ENCODE measurements around the gene SLC25A47. TPM values are rescaled to one million over a fixed set of nuclear protein-coding genes. Genes with fewer than 3 reads are reported as not detected.

Gene SLC25A47
- total RNA-seq, 1 experiment from 2014 or later: 0.13 TPM

- no peak overlapping the region for H3K4me3 Mint-ChIP-seq
These were observed 6.3 kb downstream of the SLC25A47 start for GRCh38 chr14:100329233-100330006.

More at GRCh38 chr14:100329233-100330006, 6.3 kb downstream of the SLC25A47 start:
- H3K9me3 ChIP-seq (ENCODE audit: control insufficient read depth, low read depth, low read length): no peaks in the 10 kb centered on the region
- no peak overlapping the region for H2BK120ac ChIP-seq (ENCODE audit: low read depth, low read length, poor library complexity, severe bottlenecking)
- H3K27me3 Mint-ChIP-seq (ENCODE audit: low read depth): peaks cover 1% of the 10 kb centered on the region
- no peak overlapping the region for H3K56ac ChIP-seq (ENCODE audit: insufficient read length, low read depth, low read length)
- no peak overlapping the region for H3T11ph ChIP-seq (ENCODE audit: low read length)
- H2BK12ac ChIP-seq (ENCODE audit: insufficient read length, low read depth, low read length): no peak overlapping the region
- TF ChIP-seq CTCF (conservative IDR thresholded peaks at IDR 0.05): no peak
- H3K4me1 Mint-ChIP-seq: 0 out of 4 replicates have a peak, but pooled peaks cover 0 to 3% of the 10 kb centered on the region in 2 experiments
- H3K23me2 ChIP-seq (ENCODE audit: insufficient read length, low read depth, low read length, poor library complexity, severe bottlenecking): no peaks in the 10 kb centered on the region
- no peak overlapping the region for H3K4me2 ChIP-seq (ENCODE audit: insufficient read depth, insufficient read length, low read length)
- no peak overlapping the region for H2AFZ ChIP-seq (ENCODE audit: low read length)
- H3K9ac ChIP-seq (ENCODE audit: extremely low read depth, insufficient read length, low read length): no peak overlapping the region
- H3K27ac ChIP-seq (ENCODE audit: insufficient read length, low read depth, low read length): no peak overlapping the region
- no peaks in the 10 kb centered on the region for H3K27me3 ChIP-seq (ENCODE audit: insufficient read depth, low read length)
- H3K14ac ChIP-seq (ENCODE audit: insufficient read depth, low read length): no peak overlapping the region
- no peak overlapping the region; a peak in 1 of 7 replicates for H3K27ac Mint-ChIP-seq
- peaks cover under 1 to 6% (median under 1%) of the 10 kb centered on the region in 3 experiments; a peak in 4 of 7 replicates for H3K36me3 Mint-ChIP-seq (ENCODE audit: insufficient read depth in 1 of 3, low read depth in 3 of 3)
- no peaks in the 10 kb centered on the region for H4K20me1 ChIP-seq (ENCODE audit: control insufficient read depth, insufficient read depth, insufficient read length)
- no peak for DNase-seq
- no peak overlapping the region for H4K8ac ChIP-seq (replicated peaks; ENCODE audit: insufficient read length, low read depth, low read length)
- H3K23ac ChIP-seq (ENCODE audit: insufficient read length, low read depth, low read length): no peak overlapping the region
- no peak overlapping the region for H3K4ac ChIP-seq (ENCODE audit: low read depth, low read length)
- no peak overlapping the region for H2BK20ac ChIP-seq (ENCODE audit: low read depth, low read length, poor library complexity, severe bottlenecking)
- H4K91ac ChIP-seq (ENCODE audit: insufficient read length, low read depth, low read length): no peak overlapping the region
- H2BK15ac ChIP-seq (ENCODE audit: low read depth, low read length): no peak overlapping the region
- H3K79me1 ChIP-seq (ENCODE audit: insufficient read depth, low read depth, low read length, poor library complexity, severe bottlenecking): no peaks in the 10 kb centered on the region
- no peak overlapping the region for H2AK5ac ChIP-seq (ENCODE audit: insufficient read length, low read length)
- H3K4me1 ChIP-seq (ENCODE audit: insufficient read depth, low read length): no peaks in the 10 kb centered on the region
- H2BK5ac ChIP-seq (ENCODE audit: insufficient read length, low read length): no peak overlapping the region
- no peak overlapping the region for H3K18ac ChIP-seq (ENCODE audit: insufficient read length, low read depth, low read length)
- no peaks in the 10 kb centered on the region for H3K9me3 Mint-ChIP-seq
- no peaks in the 10 kb centered on the region for H3K79me2 ChIP-seq (ENCODE audit: insufficient read depth, low read length)
- H4K5ac ChIP-seq (ENCODE audit: insufficient read length, low read depth, low read length): no peak overlapping the region
- no CpG with 5 or more reads among the region's 36 CpGs for WGBS (ENCODE audit: extremely low coverage, insufficient read length, low lambda C conversion rate)
